Liver (tissue), 3 donors: Measurements from ENCODE around the gene TMEM244.

ENCODE experiments used
- EGR1 ChIP-seq, 2 donors: IDR thresholded peaks; 2 replicates each; pipeline ENCODE4 v1.6.1; 2016 to 2018; ENCODE audit warnings: antibody characterized with exemption in 2 of 2, low read depth in 2 of 2
- FOXA1 ChIP-seq: IDR thresholded peaks from 2 replicates; pipeline ENCODE4 v1.6.1; 2016; ENCODE audit warnings: antibody characterized with exemption
- JUND ChIP-seq, 2 donors: IDR thresholded peaks; 2 replicates each; pipeline ENCODE4 v1.6.1; 2016; ENCODE audit warnings: antibody characterized with exemption in 2 of 2
- NR2F2 ChIP-seq: IDR thresholded peaks from 2 replicates; pipeline ENCODE4 v1.6.1; 2016; ENCODE audit warnings: antibody characterized with exemption
- RAD21 ChIP-seq, 2 donors: IDR thresholded peaks; 2 replicates each; pipeline ENCODE4 v1.6.1; 2016; ENCODE audit warnings: antibody characterized with exemption in 2 of 2, mild to moderate bottlenecking in 2 of 2
- SP1 ChIP-seq: IDR thresholded peaks from 2 replicates; pipeline ENCODE4 v1.6.1; 2018; ENCODE audit warnings: antibody characterized with exemption, mild to moderate bottlenecking
- TAF1 ChIP-seq: conservative IDR thresholded peaks from 2 replicates; pipeline ENCODE4 v1.6.1; 2016; ENCODE audit warnings: antibody characterized with exemption, mild to moderate bottlenecking
- YY1 ChIP-seq: IDR thresholded peaks from 2 replicates; pipeline ENCODE4 v1.6.1; 2016; ENCODE audit warnings: antibody characterized with exemption, mild to moderate bottlenecking
- TF ChIP-seq, protein P1 (sequence below): fragments of 150-350 bp; IDR thresholded peaks from 2 replicates; pipeline ENCODE4 v1.5.1; 2017; ENCODE audit warnings: improper control_type of control experiment, low read depth, low read length; ENCODE audit not compliant: missing input control
- TF ChIP-seq, protein P2 (sequence below): IDR thresholded peaks from 2 replicates; pipeline ENCODE4 v1.6.1; 2016; ENCODE audit warnings: antibody characterized with exemption
- TF ChIP-seq, protein P3 (sequence below): IDR thresholded peaks from 2 replicates; pipeline ENCODE4 v1.6.1; 2016; ENCODE audit warnings: antibody characterized with exemption
- TF ChIP-seq, protein P4 (sequence below): IDR thresholded peaks from 2 replicates; pipeline ENCODE4 v1.6.1; 2016; ENCODE audit warnings: antibody characterized with exemption, mild to moderate bottlenecking
- donor health status: healthy.
- donor health status: healthy.

DNA sequence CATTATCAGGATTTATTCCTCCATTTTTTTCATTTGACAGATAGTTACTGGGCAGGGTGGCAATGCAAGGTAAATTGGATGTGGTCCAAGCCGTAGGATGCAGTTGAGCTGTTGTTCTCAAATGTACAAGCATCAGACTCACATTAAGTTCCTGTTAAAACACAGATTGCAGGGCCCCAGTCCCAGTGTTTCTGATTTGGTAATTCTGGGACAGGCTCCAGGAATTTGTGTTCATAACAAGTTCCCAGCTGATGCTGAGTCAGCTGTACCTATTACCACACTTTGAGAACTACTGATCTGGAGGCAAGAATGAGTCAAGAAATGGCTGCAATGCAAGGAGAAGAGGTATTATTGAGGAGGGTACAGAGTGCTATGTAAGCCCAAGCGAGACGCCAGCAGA is 11.7 kb downstream of the TMEM244 start:
- TF ChIP-seq, protein P1, sequence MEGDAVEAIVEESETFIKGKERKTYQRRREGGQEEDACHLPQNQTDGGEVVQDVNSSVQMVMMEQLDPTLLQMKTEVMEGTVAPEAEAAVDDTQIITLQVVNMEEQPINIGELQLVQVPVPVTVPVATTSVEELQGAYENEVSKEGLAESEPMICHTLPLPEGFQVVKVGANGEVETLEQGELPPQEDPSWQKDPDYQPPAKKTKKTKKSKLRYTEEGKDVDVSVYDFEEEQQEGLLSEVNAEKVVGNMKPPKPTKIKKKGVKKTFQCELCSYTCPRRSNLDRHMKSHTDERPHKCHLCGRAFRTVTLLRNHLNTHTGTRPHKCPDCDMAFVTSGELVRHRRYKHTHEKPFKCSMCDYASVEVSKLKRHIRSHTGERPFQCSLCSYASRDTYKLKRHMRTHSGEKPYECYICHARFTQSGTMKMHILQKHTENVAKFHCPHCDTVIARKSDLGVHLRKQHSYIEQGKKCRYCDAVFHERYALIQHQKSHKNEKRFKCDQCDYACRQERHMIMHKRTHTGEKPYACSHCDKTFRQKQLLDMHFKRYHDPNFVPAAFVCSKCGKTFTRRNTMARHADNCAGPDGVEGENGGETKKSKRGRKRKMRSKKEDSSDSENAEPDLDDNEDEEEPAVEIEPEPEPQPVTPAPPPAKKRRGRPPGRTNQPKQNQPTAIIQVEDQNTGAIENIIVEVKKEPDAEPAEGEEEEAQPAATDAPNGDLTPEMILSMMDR: no peak
- TF ChIP-seq, protein P2, sequence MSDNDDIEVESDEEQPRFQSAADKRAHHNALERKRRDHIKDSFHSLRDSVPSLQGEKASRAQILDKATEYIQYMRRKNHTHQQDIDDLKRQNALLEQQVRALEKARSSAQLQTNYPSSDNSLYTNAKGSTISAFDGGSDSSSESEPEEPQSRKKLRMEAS: no peak
- TF ChIP-seq, protein P3, sequence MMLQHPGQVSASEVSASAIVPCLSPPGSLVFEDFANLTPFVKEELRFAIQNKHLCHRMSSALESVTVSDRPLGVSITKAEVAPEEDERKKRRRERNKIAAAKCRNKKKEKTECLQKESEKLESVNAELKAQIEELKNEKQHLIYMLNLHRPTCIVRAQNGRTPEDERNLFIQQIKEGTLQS: no peak
- TF ChIP-seq, protein P4, sequence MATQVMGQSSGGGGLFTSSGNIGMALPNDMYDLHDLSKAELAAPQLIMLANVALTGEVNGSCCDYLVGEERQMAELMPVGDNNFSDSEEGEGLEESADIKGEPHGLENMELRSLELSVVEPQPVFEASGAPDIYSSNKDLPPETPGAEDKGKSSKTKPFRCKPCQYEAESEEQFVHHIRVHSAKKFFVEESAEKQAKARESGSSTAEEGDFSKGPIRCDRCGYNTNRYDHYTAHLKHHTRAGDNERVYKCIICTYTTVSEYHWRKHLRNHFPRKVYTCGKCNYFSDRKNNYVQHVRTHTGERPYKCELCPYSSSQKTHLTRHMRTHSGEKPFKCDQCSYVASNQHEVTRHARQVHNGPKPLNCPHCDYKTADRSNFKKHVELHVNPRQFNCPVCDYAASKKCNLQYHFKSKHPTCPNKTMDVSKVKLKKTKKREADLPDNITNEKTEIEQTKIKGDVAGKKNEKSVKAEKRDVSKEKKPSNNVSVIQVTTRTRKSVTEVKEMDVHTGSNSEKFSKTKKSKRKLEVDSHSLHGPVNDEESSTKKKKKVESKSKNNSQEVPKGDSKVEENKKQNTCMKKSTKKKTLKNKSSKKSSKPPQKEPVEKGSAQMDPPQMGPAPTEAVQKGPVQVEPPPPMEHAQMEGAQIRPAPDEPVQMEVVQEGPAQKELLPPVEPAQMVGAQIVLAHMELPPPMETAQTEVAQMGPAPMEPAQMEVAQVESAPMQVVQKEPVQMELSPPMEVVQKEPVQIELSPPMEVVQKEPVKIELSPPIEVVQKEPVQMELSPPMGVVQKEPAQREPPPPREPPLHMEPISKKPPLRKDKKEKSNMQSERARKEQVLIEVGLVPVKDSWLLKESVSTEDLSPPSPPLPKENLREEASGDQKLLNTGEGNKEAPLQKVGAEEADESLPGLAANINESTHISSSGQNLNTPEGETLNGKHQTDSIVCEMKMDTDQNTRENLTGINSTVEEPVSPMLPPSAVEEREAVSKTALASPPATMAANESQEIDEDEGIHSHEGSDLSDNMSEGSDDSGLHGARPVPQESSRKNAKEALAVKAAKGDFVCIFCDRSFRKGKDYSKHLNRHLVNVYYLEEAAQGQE: no peak
- no peak for TF ChIP-seq RAD21 (IDR thresholded peaks at IDR 0.05)
- TF ChIP-seq EGR1 (IDR thresholded peaks at IDR 0.05; ENCODE audit: low read depth in 2 of 2): no peak
- no peak for TF ChIP-seq TAF1
- TF ChIP-seq YY1: no peak
- no peak for TF ChIP-seq FOXA1
- TF ChIP-seq SP1: no peak
- TF ChIP-seq JUND (IDR thresholded peaks at IDR 0.05): no peak
- TF ChIP-seq NR2F2: no peak
